OCI-LY1 (cell line): ENCODE data around the gene TEKT5.

Source experiments
- H2AFZ ChIP-seq: fragments of 200-600 bp; sonication (generic), shearing (Covaris generic); 2 replicates; pipeline ENCODE4 v1.6.0; 2014; ENCODE audit warnings: antibody characterized with exemption, mild to moderate bottlenecking, low read length
- H3F3A ChIP-seq: fragments of 200-600 bp; sonication (generic), shearing (Covaris generic); 2 replicates; pipeline ENCODE4 v1.6.0; 2014; ENCODE audit warnings: mild to moderate bottlenecking, antibody characterized with exemption, low read length, moderate library complexity; ENCODE audit not compliant: insufficient read depth
- H3K27ac ChIP-seq: fragments of 200-600 bp; sonication (generic); 2 replicates; pipeline ENCODE4 v1.5.1; 2014; ENCODE audit warnings: low read length, mixed run types, mild to moderate bottlenecking, low read depth; ENCODE audit not compliant: poor library complexity, severe bottlenecking
- H3K27me3 ChIP-seq: fragments of 200-600 bp; sonication (generic); 2 replicates; pipeline ENCODE4 v1.6.0; 2014; ENCODE audit warnings: antibody characterized with exemption, mild to moderate bottlenecking, low read length, moderate library complexity; ENCODE audit not compliant: insufficient read depth
- H3K36me3 ChIP-seq: fragments of 200-600 bp; sonication (generic); 2 replicates; pipeline ENCODE4 v1.6.1; 2014; ENCODE audit warnings: mild to moderate bottlenecking, antibody characterized with exemption, low read length, moderate library complexity, mixed read lengths; ENCODE audit not compliant: insufficient read depth
- H3K4me1 ChIP-seq: fragments of 200-600 bp; sonication (generic); 2 replicates; pipeline ENCODE4 v1.5.1; 2014; ENCODE audit warnings: mild to moderate bottlenecking, low read length, moderate library complexity; ENCODE audit not compliant: insufficient read depth, severe bottlenecking
- H3K4me2 ChIP-seq: fragments of 200-600 bp; sonication (generic), shearing (Covaris generic); 2 replicates; pipeline ENCODE4 v1.6.1; 2014; ENCODE audit warnings: low read length
- H3K4me3 ChIP-seq: fragments of 200-600 bp; sonication (generic); 2 replicates; pipeline ENCODE4 v1.5.1; 2014; ENCODE audit warnings: low read length, low read depth, mild to moderate bottlenecking, mixed read lengths; ENCODE audit not compliant: poor library complexity, severe bottlenecking
- H3K79me2 ChIP-seq: fragments of 200-600 bp; shearing (Covaris generic); 2 replicates; pipeline ENCODE4 v1.6.1; 2016; ENCODE audit warnings: mixed run types, low read length, mixed read lengths; ENCODE audit not compliant: insufficient read depth
- H3K9ac ChIP-seq: fragments of 200-600 bp; sonication (generic), shearing (Covaris generic); 2 replicates; pipeline ENCODE4 v1.6.1; 2014; ENCODE audit warnings: mild to moderate bottlenecking, low read length, mixed read lengths
- H3K9me2 ChIP-seq: fragments of 200-600 bp; sonication (generic), shearing (Covaris generic); 2 replicates; pipeline ENCODE4 v1.6.1; 2014; ENCODE audit warnings: low read depth, mild to moderate bottlenecking, low read length, mixed read lengths
- H3K9me3 ChIP-seq: fragments of 200-600 bp; shearing (Covaris generic); 2 replicates; pipeline ENCODE4 v1.6.1; 2014; ENCODE audit warnings: low read length, mixed read lengths
- H4K20me1 ChIP-seq: fragments of 200-600 bp; sonication (generic), shearing (Covaris generic); 2 replicates; pipeline ENCODE4 v1.6.0; 2016; ENCODE audit warnings: mild to moderate bottlenecking, low read length; ENCODE audit not compliant: insufficient read depth
- CTCF ChIP-seq: fragments of 200-600 bp; sonication (generic), shearing (Covaris generic); IDR thresholded peaks from 2 replicates; pipeline ENCODE4 v1.5.1; 2017; ENCODE audit warnings: mild to moderate bottlenecking, antibody characterized with exemption, low read length, moderate library complexity, mixed read lengths
- EZH2 ChIP-seq: fragments of 200-600 bp; sonication (generic), shearing (Covaris generic); IDR thresholded peaks from 2 replicates; pipeline ENCODE4 v1.8.0; 2017; ENCODE audit warnings: borderline replicate concordance, mixed run types, mild to moderate bottlenecking, antibody characterized with exemption, low read length, moderate library complexity, mixed read lengths

TEKT5 gene

GRCh38 chr16:10617662-10618420 is 76.9 kb downstream of the TEKT5 start:
- Histone ChIP-seq H3K27me3 (no peaks in the 10 kb centered on the region), H3K4me1 (no peaks in the 10 kb centered on the region), H4K20me1 (no peaks in the 10 kb centered on the region), H3K36me3 (no peaks in the 10 kb centered on the region), H3K27ac (no peak overlapping the region), H3K9ac (no peak overlapping the region), H2AFZ (no peak overlapping the region), H3K9me3 (no peaks in the 10 kb centered on the region), H3K4me2 (no peak overlapping the region), H3K4me3 (no peak overlapping the region), H3K9me2 (no peaks in the 10 kb centered on the region), H3K79me2 (no peaks in the 10 kb centered on the region), H3F3A (no peaks in the 10 kb centered on the region)
- TF ChIP-seq CTCF (no peak), EZH2 (no peak)

GRCh38 chr16:10616756-10617640 is 77.7 kb downstream of the TEKT5 start:
- TF ChIP-seq CTCF (no peak), EZH2 (no peak)
- no peak overlapping the region for H3K4me3 ChIP-seq
- H3K4me1 ChIP-seq: no peaks in the 10 kb centered on the region
- no peaks in the 10 kb centered on the region for H3K9me2 ChIP-seq
- H3K9me3 ChIP-seq: no peaks in the 10 kb centered on the region
- H3K27ac ChIP-seq: no peak overlapping the region
- H3K4me2 ChIP-seq: no peak overlapping the region
- no peaks in the 10 kb centered on the region for H4K20me1 ChIP-seq
- H3K9ac ChIP-seq: no peak overlapping the region
- no peaks in the 10 kb centered on the region for H3F3A ChIP-seq
- no peak overlapping the region for H2AFZ ChIP-seq
- H3K36me3 ChIP-seq: no peaks in the 10 kb centered on the region
- no peaks in the 10 kb centered on the region for H3K27me3 ChIP-seq
- no peaks in the 10 kb centered on the region for H3K79me2 ChIP-seq

GRCh38 chr16:10616419-10616755 is 78.3 kb downstream of the TEKT5 start:
- no peaks in the 10 kb centered on the region for H3K79me2 ChIP-seq
- no peaks in the 10 kb centered on the region for H3K36me3 ChIP-seq
- H3K4me1 ChIP-seq: no peaks in the 10 kb centered on the region
- no peak overlapping the region for H3K4me2 ChIP-seq
- H3K27me3 ChIP-seq: no peaks in the 10 kb centered on the region
- no peak overlapping the region for H3K4me3 ChIP-seq
- H3K9me2 ChIP-seq: no peaks in the 10 kb centered on the region
- H4K20me1 ChIP-seq: no peaks in the 10 kb centered on the region
- no peak for TF ChIP-seq EZH2
- no peak for TF ChIP-seq CTCF
- H3K9ac ChIP-seq: no peak overlapping the region
- no peaks in the 10 kb centered on the region for H3K9me3 ChIP-seq
- no peak overlapping the region for H2AFZ ChIP-seq
- H3F3A ChIP-seq: no peaks in the 10 kb centered on the region
- no peak overlapping the region for H3K27ac ChIP-seq
